NT2/D1 (cell line): ENCODE data around the gene IMPA2.

Experiments used
- SUZ12 ChIP-seq: IDR thresholded peaks from 2 replicates; pipeline ENCODE4 v1.6.1; 2011; ENCODE audit not compliant: insufficient read length, insufficient read depth; ENCODE audit errors: extremely low read depth
- YY1 ChIP-seq: IDR thresholded peaks from 2 replicates; pipeline ENCODE4 v1.6.1; 2011; ENCODE audit not compliant: insufficient read length, insufficient read depth
- ZNF274 ChIP-seq: IDR thresholded peaks from 2 replicates; pipeline ENCODE4 v1.6.1; 2011; ENCODE audit warnings: mild to moderate bottlenecking, low read depth, low read length

GRCh38 chr18:12052866-12053265 lies 71.6 kb downstream of the IMPA2 start:
- TF ChIP-seq ZNF274, result no peak
- TF ChIP-seq YY1, result no peak
- no peak for TF ChIP-seq SUZ12
